Peyer's patch (tissue), 4 donors: ENCODE results near the gene PLB1.

ENCODE experiments used
- POLR2A ChIP-seq, 2 donors: fragments of 450-650 bp; IDR thresholded peaks; one replicate each; pipeline ENCODE4 v1.5.1; 2017; ENCODE audit warnings: antibody characterized with exemption in 2 of 2, mild to moderate bottlenecking in 2 of 2, moderate library complexity in 2 of 2
- TF ChIP-seq, protein P1 (sequence below), 6 experiments: fragments of 450-650 bp in 4 of 6; fragments of 200-600 bp in 2 of 6; sonication (generic) in 1 of 6; IDR thresholded peaks; one replicate each; pipeline ENCODE4 v1.5.1; 2017 to 2019; ENCODE audit warnings: antibody characterized with exemption in 6 of 6, mild to moderate bottlenecking in 3 of 6, moderate library complexity in 1 of 6

GRCh38 chr2:28566521-28567041 lies 70.7 kb downstream of the PLB1 start:
- TF ChIP-seq, protein P1, sequence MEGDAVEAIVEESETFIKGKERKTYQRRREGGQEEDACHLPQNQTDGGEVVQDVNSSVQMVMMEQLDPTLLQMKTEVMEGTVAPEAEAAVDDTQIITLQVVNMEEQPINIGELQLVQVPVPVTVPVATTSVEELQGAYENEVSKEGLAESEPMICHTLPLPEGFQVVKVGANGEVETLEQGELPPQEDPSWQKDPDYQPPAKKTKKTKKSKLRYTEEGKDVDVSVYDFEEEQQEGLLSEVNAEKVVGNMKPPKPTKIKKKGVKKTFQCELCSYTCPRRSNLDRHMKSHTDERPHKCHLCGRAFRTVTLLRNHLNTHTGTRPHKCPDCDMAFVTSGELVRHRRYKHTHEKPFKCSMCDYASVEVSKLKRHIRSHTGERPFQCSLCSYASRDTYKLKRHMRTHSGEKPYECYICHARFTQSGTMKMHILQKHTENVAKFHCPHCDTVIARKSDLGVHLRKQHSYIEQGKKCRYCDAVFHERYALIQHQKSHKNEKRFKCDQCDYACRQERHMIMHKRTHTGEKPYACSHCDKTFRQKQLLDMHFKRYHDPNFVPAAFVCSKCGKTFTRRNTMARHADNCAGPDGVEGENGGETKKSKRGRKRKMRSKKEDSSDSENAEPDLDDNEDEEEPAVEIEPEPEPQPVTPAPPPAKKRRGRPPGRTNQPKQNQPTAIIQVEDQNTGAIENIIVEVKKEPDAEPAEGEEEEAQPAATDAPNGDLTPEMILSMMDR (IDR thresholded peaks at IDR 0.05): peak; percentile 99 to 100 (median 100)
- no peak for TF ChIP-seq POLR2A (IDR thresholded peaks at IDR 0.05)
